H9 (cell line): Measurements from ENCODE around the gene UPK3A. TPM values are rescaled to one million over a fixed set of nuclear protein-coding genes. Genes with fewer than 3 reads are reported as not detected.

Experiments
- DNase-seq: peaks from one replicate; pipeline ENCODE4 v3.0.0-alpha.2; 2017
- H2AFZ ChIP-seq: one replicate; pipeline ENCODE4 v1.6.1; 2013; ENCODE audit warnings: mild to moderate bottlenecking, low read length, control low read depth, moderate library complexity
- H2AK5ac ChIP-seq: 2 replicates; pipeline ENCODE4 v1.6.1; 2013; ENCODE audit warnings: low read length, control low read depth, mixed read lengths; ENCODE audit not compliant: insufficient read length
- H2BK120ac ChIP-seq: one replicate; pipeline ENCODE4 v1.6.1; 2013; ENCODE audit warnings: low read depth, mild to moderate bottlenecking, low read length, control low read depth, inconsistent platforms; ENCODE audit not compliant: poor library complexity, severe bottlenecking
- H2BK12ac ChIP-seq: 2 replicates; pipeline ENCODE4 v1.6.1; 2013; ENCODE audit warnings: low read length, control low read depth, mixed read lengths, low read depth; ENCODE audit not compliant: insufficient read length
- H2BK15ac ChIP-seq: 2 replicates; pipeline ENCODE4 v1.6.1; 2013; ENCODE audit warnings: low read depth, low read length, control low read depth
- H2BK20ac ChIP-seq: one replicate; pipeline ENCODE4 v1.6.1; 2013; ENCODE audit warnings: low read depth, mild to moderate bottlenecking, low read length, control low read depth, inconsistent platforms; ENCODE audit not compliant: poor library complexity, severe bottlenecking
- H2BK5ac ChIP-seq: 2 replicates; pipeline ENCODE4 v1.6.1; 2013; ENCODE audit warnings: low read length, control low read depth, mixed read lengths; ENCODE audit not compliant: insufficient read length
- H3K14ac ChIP-seq: 2 replicates; pipeline ENCODE4 v1.6.1; 2013; ENCODE audit warnings: low read length, control low read depth; ENCODE audit not compliant: insufficient read depth
- H3K18ac ChIP-seq: 2 replicates; pipeline ENCODE4 v1.6.1; 2013; ENCODE audit warnings: low read depth, mild to moderate bottlenecking, mixed read lengths, low read length, control low read depth; ENCODE audit not compliant: insufficient read length
- H3K23ac ChIP-seq: 2 replicates; pipeline ENCODE4 v1.6.1; 2013; ENCODE audit warnings: low read length, control low read depth, mixed read lengths, low read depth; ENCODE audit not compliant: insufficient read length
- H3K23me2 ChIP-seq: 2 replicates; pipeline ENCODE4 v1.6.1; 2013; ENCODE audit warnings: low read depth, mild to moderate bottlenecking, mixed read lengths, low read length, control low read depth; ENCODE audit not compliant: insufficient read length, poor library complexity, severe bottlenecking
- H3K27ac ChIP-seq: 2 replicates; pipeline ENCODE4 v1.5.1; 2013; ENCODE audit warnings: low read length, control low read depth, mixed read lengths, low read depth; ENCODE audit not compliant: insufficient read length
- H3K27me3 ChIP-seq: 2 replicates; pipeline ENCODE4 v1.6.1; 2013; ENCODE audit warnings: low read length, control low read depth, inconsistent platforms; ENCODE audit not compliant: insufficient read depth
- H3K4ac ChIP-seq: 2 replicates; pipeline ENCODE4 v1.6.1; 2013; ENCODE audit warnings: low read depth, mild to moderate bottlenecking, control low read depth, inconsistent platforms, low read length, moderate library complexity
- H3K4me1 ChIP-seq: 2 replicates; pipeline ENCODE4 v1.6.1; 2013; ENCODE audit warnings: low read length, control low read depth, inconsistent platforms; ENCODE audit not compliant: insufficient read depth
- H3K4me2 ChIP-seq: 2 replicates; pipeline ENCODE4 v1.6.1; 2013; ENCODE audit warnings: low read length, control low read depth, mixed read lengths; ENCODE audit not compliant: insufficient read length, insufficient read depth
- H3K56ac ChIP-seq: 2 replicates; pipeline ENCODE4 v1.6.1; 2013; ENCODE audit warnings: low read depth, mild to moderate bottlenecking, mixed read lengths, low read length, control low read depth; ENCODE audit not compliant: insufficient read length
- H3K79me1 ChIP-seq: 2 replicates; pipeline ENCODE4 v1.6.1; 2013; ENCODE audit warnings: low read depth, mild to moderate bottlenecking, moderate library complexity, low read length, control low read depth, inconsistent platforms; ENCODE audit not compliant: insufficient read depth, poor library complexity, severe bottlenecking
- H3K79me2 ChIP-seq: 2 replicates; pipeline ENCODE4 v1.6.1; 2013; ENCODE audit warnings: low read length, control low read depth, inconsistent platforms; ENCODE audit not compliant: insufficient read depth
- H3K9ac ChIP-seq: 2 replicates; pipeline ENCODE4 v1.6.1; 2013; ENCODE audit warnings: low read length, control low read depth, mixed read lengths; ENCODE audit not compliant: insufficient read length; ENCODE audit errors: extremely low read depth
- H3K9me3 ChIP-seq: one replicate; pipeline ENCODE4 v1.6.1; 2013; ENCODE audit warnings: low read depth, low read length, inconsistent platforms; ENCODE audit not compliant: control insufficient read depth
- H3T11ph ChIP-seq: one replicate; pipeline ENCODE4 v1.6.1; 2013; ENCODE audit warnings: mild to moderate bottlenecking, low read length, control low read depth, inconsistent platforms
- H4K20me1 ChIP-seq: one replicate; pipeline ENCODE4 v1.6.1; 2013; ENCODE audit not compliant: control insufficient read depth, insufficient read length, insufficient read depth
- H4K5ac ChIP-seq: 2 replicates; pipeline ENCODE4 v1.6.1; 2013; ENCODE audit warnings: low read depth, mild to moderate bottlenecking, mixed read lengths, low read length, control low read depth; ENCODE audit not compliant: insufficient read length
- H4K8ac ChIP-seq: replicated peaks from 2 replicates; pipeline ENCODE4 v1.6.1; 2013; ENCODE audit warnings: low read length, control low read depth, mixed read lengths, low read depth; ENCODE audit not compliant: insufficient read length
- H4K91ac ChIP-seq: 2 replicates; pipeline ENCODE4 v1.6.1; 2013; ENCODE audit warnings: low read depth, mild to moderate bottlenecking, moderate library complexity, mixed read lengths, low read length, control low read depth; ENCODE audit not compliant: insufficient read length
- H3K27ac Mint-ChIP-seq, 3 experiments: 2 replicates in 2 of 3; 3 replicates in 1 of 3; pipeline ENCODE4 v1.8.0; 2020 to 2021; ENCODE audit warnings: mixed read lengths in 3 of 3, mild to moderate bottlenecking in 1 of 3, moderate library complexity in 1 of 3
- H3K27me3 Mint-ChIP-seq: 2 replicates; pipeline ENCODE4 v1.8.0; 2021; ENCODE audit warnings: low read depth, mild to moderate bottlenecking, moderate library complexity, mixed read lengths
- H3K36me3 Mint-ChIP-seq, 3 experiments: 2 replicates in 2 of 3; 3 replicates in 1 of 3; pipeline ENCODE4 v1.8.0; 2020 to 2021; ENCODE audit warnings: low read depth in 3 of 3, mixed read lengths in 3 of 3; ENCODE audit not compliant: insufficient read depth in 1 of 3
- H3K4me1 Mint-ChIP-seq, 2 experiments: 2 replicates each; pipeline ENCODE4 v1.8.0; 2020; ENCODE audit warnings: mixed read lengths in 2 of 2
- H3K4me3 Mint-ChIP-seq, 2 experiments: 2 replicates in 1 of 2; 3 replicates in 1 of 2; pipeline ENCODE4 v1.8.0; 2020 to 2021; ENCODE audit warnings: mild to moderate bottlenecking in 2 of 2, mixed read lengths in 2 of 2, moderate library complexity in 1 of 2
- H3K9me3 Mint-ChIP-seq, 2 experiments: 2 replicates in 1 of 2; 3 replicates in 1 of 2; pipeline ENCODE4 v1.8.0; 2020; ENCODE audit warnings: mild to moderate bottlenecking in 2 of 2, mixed read lengths in 2 of 2, moderate library complexity in 1 of 2
- WGBS: extraction: QIAGEN DNeasy Blood & Tissue Kit; methylation state at CpG from one replicate; pipeline ENCODE4 v1.1.7; 2013; ENCODE audit warnings: missing lambda C conversion rate, low lambda C conversion rate, mixed read lengths; ENCODE audit not compliant: insufficient read length; ENCODE audit errors: extremely low coverage; 5-methylcytosine and 5-hydroxymethylcytosine counted together
- total RNA-seq: library from RNA; stranded (reverse); gene quantifications from 2 replicates; pipeline ENCODE4 v1.2.1, GENCODE V29; 2021
- TF ChIP-seq, protein P1 (sequence below): fragments of 200-600 bp; sonication (generic); conservative IDR thresholded peaks from 3 replicates; pipeline ENCODE4 v1.8.0; 2021; ENCODE audit warnings: antibody characterized with exemption, mild to moderate bottlenecking

UPK3A gene
- total RNA-seq, 1 experiment from 2014 or later, result not detected

DNA sequence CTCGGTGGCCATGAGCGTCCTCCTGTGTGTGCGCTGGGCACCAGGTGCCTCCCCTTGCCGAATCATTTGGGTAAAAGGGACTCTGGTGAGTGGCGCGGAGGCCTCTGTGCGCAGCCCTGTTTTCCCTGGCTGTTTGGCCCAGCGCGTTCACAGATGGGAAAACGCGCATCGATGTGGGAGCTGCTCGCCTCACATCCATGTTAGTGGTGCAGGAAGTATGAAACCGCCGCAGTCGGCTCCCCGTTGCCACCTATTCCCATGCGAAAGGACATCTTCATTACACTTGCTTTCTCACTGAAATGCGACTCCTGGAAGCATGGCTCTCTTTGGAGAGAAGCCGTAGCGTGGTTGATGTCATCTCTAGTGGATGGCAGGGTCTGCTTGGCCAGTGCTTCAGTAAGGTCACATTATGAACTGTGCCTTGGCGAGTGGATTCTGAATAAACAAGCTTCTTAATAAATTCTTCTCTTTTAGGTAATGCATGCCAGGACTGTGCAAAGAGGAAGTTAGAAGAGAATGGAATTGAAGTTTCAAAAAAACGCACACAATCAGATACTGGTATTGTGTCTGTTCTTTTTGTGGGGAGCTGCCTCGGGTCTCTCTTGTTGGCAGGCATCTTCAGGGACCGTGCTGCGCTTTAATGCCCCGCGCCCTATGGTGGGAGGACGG is 51.2 kb downstream of the UPK3A start:
- no peak overlapping the region for H4K91ac ChIP-seq
- TF ChIP-seq, protein P1, sequence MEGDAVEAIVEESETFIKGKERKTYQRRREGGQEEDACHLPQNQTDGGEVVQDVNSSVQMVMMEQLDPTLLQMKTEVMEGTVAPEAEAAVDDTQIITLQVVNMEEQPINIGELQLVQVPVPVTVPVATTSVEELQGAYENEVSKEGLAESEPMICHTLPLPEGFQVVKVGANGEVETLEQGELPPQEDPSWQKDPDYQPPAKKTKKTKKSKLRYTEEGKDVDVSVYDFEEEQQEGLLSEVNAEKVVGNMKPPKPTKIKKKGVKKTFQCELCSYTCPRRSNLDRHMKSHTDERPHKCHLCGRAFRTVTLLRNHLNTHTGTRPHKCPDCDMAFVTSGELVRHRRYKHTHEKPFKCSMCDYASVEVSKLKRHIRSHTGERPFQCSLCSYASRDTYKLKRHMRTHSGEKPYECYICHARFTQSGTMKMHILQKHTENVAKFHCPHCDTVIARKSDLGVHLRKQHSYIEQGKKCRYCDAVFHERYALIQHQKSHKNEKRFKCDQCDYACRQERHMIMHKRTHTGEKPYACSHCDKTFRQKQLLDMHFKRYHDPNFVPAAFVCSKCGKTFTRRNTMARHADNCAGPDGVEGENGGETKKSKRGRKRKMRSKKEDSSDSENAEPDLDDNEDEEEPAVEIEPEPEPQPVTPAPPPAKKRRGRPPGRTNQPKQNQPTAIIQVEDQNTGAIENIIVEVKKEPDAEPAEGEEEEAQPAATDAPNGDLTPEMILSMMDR, result no peak
- no peak overlapping the region for H3K4me3 Mint-ChIP-seq

More for the DNA sequence above, 51.2 kb downstream of the UPK3A start:
- H3K27me3 Mint-ChIP-seq, result no peaks in the 10 kb centered on the region
- Histone ChIP-seq H4K20me1 (no peaks in the 10 kb centered on the region), H4K5ac (no peak overlapping the region), H3K79me1 (no peaks in the 10 kb centered on the region), H3K4me2 (no peak overlapping the region), H2BK12ac (no peak overlapping the region), H3K9me3 (no peaks in the 10 kb centered on the region), H3K56ac (no peak overlapping the region), H3K4me1 (no peaks in the 10 kb centered on the region), H3K27ac (no peak overlapping the region), H2BK5ac (no peak overlapping the region), H3K14ac (no peak overlapping the region), H2BK120ac (no peak overlapping the region), H3K4ac (no peak overlapping the region), H3K18ac (no peak overlapping the region), H3K23ac (no peak overlapping the region), H2AFZ (no peak overlapping the region), H4K8ac (no peak overlapping the region), H2BK15ac (no peak overlapping the region), H2BK20ac (no peak overlapping the region), H3K79me2 (no peaks in the 10 kb centered on the region), H3T11ph (no peak overlapping the region), H3K9ac (no peak overlapping the region), H3K23me2 (no peaks in the 10 kb centered on the region), H3K27me3 (no peaks in the 10 kb centered on the region), H2AK5ac (no peak overlapping the region)
- 0 out of 4 replicates have a peak, but pooled peaks cover 0 to 2% of the 10 kb centered on the region in 2 experiments for H3K4me1 Mint-ChIP-seq
- no peak overlapping the region for H3K27ac Mint-ChIP-seq
- WGBS, result no CpG with 5 or more reads among the region's 29 CpGs
- DNase-seq, result no peak
- peaks cover 9 to 73% (median 56%) of the 10 kb centered on the region in 3 experiments; a peak in 6 of 7 replicates for H3K36me3 Mint-ChIP-seq
- no peaks in the 10 kb centered on the region; a peak in 1 of 5 replicates for H3K9me3 Mint-ChIP-seq
